NOMO-1 treated with dmso at 0.1 percent for 144 hours (cell line): ENCODE data around the gene SPNS2.

Experiments
- DNase-seq: peaks from one replicate; lab custom pipeline; 2025; ENCODE audit not compliant: unreplicated experiment; lab: John Stamatoyannopoulos, UW

Gene SPNS2

DNA sequence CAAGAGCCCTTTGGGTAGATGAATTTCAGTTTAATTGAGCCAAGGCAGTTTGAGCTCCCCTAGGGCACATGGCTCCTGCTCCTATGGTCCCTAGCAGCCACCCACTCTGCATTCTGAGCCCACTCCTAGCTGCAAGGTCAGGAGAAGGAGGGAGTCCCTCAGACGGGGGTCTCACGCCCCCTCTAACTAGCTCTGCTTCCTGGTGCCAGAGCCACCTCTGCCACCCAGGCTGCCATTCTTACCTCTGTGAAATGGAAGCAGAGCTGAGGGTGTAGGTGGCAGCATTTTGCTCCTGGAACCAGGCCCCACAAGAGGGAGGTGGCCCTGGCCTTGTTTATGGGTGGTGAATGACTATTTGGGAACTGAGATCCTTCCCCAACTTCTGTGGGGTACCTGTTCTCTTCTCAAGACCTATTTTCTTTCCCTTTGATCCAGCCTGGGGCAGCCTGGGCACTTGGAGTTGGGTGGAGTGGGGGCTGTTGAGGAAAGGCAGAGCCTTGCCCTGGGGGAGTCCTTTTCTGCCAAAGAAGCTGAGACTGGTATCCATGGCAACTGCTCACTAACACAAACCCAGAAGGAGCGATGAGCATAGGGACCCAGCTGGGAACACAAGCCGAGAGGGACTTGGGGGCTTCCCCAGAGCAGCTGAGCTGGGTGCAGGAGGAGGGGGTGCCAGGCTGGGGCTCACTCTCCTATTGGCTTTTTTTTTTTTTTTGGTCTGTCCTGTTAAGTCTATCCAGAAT, 4.8 kb downstream of the SPNS2 start:
- DNase-seq: no peak

DNA sequence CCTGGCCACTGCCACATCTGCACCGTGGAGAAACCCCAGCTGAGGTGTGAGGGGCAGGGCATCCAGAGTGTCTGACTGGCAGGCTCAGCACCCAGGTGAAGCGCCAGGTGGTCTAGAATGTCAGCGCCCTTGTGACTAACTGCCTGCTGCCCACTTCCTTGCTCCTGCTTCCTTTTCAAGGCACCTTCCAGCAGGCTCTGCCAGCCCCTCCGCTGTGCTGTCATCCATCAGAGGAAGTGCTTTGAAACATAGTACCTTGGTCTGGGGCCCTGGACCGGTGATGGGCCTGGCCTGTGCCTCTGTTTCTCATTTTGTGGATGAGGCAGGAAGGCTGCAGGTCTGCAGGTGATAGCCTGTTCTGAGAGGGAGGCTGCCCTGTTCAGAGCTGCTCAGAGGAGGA, 5.5 kb downstream of the SPNS2 start:
- DNase-seq: no peak

DNA sequence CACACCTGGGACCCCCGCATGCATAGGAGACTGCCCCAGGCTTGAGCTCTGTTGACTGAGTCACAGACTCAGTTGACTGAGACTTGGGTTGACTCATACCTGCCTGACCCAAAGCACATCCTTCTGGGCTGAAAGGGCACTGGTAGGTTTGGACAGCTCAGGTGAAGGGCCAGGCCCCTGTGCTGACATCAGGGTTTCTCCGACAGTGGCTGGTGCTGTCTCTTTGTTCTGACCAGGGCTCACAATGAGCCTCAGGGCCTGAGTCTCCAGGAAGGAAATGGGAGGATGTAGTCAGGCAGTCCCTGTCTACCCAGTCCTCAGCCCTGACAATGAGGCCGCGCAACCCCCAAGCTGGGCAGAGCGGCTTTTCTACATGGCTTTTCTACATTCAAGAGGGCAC, 6.5 kb downstream of the SPNS2 start:
- DNase-seq: no peak

DNA sequence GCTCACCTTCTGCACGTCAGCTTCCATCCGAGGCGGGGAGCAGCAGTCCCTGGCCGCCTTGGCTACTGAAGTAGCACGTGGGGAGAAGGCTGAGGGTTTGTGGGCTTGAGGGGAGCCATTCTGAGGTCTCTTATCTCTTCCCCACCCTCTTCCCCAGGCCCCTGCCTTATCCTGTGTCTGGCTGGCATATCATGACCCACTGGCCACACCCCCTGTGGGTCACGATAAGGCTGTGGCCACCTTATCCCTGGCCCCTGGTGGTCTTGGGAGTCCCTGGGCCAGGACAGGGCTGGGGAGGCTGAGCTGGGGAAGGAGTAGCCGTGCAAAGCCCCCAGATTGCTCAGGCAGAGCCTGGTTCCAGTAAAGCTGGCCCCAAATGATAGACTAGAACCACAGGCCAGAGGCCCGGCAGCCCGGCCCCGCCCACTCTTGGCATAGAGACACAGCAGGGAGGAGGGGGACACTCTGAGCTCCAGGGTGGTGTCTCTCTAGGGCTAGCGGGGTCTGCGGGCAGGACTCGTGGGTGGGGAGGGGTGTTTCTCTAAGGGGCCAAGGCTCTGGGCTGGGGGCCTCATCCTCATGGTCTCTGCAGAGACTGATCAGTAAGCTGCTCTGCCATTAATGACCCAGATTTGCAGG, 7.6 kb downstream of the SPNS2 start:
- DNase-seq: no peak

DNA sequence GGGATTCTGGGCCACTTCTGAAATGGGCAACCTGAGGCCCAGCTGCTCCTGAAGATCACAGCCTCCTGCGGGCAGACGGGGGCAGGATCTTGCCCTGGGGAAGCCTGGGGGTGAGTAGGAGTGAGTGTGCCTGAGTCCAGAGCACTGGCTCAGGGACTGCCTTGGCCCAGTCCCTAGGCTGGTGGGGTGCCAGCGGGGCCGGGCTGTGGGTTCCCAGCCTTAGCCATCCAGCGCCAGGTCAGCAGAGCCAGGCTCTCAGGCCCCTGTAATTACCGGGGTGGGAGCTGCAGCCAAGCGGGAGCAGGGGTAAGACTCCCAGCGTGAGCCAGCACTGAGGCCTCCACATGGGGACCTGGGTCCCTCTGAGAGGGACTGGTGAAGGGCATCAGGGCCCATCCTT, 8.2 kb downstream of the SPNS2 start:
- no peak for DNase-seq

DNA sequence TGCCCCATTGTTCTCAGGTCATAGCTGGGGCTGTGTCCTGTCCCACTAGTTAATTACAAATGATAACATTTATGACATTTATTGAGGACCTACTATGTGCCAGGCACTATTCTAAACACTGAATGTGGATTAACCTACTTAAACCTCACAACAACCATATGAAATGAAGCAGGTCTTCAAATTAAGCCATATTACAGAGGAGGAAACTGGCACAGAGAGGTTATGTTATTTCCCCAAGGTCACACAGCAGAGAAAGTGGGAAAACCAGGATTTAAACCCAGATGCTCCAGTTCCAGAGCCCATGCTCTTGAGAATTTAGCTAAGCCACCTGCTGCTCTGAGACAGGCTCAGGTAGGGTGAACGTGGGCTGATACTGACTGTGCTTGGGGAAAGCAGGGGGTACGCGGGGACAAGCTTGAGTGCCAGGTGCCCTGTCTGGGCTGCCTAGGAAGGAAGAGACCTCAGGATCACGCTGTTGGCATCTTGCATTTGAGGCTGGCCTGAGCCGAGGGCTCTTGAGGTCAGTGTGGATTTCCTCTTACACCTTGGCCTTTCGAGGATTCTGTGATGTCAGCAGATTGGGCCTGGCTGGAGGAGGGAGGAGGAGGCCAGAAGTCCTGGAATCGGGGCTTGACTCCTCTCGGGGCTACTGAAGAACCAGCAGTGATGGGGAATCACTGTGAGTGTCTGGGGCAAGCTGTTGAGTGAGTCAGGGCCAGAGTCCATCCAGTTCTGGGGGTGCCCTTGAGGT, 8.9 kb downstream of the SPNS2 start:
- DNase-seq: no peak

DNA sequence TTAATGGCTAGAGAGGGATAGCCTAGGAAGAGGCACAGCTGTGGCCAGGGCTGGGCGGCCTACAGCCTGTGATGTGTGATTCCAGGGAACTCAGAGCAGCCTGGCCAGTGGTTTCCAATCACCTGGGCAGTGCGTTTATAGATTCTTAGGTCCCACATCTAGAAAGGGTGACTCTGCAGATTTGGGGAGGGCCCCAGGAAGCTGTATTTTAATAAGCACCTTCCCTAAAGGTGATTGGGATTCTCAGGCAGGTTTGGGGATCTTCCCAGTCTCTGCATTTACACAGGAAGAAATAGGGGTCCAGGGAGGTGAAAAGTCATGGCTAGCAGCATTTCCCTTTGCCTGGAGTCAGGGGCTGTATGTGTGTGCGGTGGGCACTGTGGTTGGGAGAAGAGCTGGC, 9.5 kb downstream of the SPNS2 start:
- no peak for DNase-seq

DNA sequence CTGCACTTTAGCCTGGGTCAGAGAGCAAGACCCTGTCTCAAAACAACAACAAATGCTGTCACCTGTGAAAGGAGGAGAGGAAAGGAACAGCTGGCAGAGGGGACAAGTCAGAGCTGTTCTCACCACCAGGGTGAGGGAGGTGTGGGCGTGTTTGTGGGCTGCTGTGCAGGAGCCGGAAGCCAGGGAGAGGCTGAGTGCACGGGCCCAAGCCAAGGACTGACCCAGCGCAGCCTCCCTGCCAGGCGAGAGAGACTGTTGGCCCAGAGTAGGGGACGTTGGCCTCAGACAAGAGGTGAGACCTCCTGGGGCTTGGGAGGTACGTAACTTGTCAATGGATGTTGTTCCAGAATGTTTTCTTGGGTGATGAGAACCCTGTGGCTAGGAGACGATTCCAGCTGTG, 10.7 kb downstream of the SPNS2 start:
- no peak for DNase-seq

DNA sequence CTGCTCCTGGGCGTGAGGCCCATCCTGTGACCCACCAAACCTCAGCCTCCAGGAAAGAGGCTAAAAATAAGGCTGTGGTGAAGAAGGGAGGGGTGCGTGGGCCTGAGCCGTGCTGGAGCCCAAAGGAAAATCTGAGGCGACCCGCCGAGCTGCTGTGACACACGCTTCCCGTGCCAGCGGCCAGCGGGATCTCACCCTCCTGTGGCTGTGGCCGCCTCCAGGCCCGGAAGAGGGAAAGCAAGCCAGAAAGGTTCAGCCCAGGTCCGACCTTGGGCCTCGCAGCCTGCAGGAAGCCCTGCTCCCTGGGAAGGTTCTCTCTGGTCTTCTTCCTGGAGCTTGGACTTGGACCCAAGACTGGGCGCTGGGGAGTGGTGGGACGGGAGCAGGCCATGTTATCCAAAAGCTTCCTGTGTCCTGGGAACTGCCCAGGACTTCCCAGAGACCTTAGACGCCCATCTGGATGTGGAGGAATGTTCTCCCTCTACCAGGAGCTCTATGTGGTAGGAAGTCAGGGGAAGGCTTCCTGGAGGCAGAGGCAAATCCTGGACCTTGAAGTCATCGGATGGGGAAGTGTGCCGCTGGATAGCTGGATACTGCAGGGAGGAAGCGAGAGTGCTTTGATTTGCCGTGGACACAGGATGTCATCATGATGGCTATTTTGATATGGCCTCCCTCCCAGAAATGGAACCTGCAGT, 11.4 kb downstream of the SPNS2 start:
- DNase-seq: no peak

DNA sequence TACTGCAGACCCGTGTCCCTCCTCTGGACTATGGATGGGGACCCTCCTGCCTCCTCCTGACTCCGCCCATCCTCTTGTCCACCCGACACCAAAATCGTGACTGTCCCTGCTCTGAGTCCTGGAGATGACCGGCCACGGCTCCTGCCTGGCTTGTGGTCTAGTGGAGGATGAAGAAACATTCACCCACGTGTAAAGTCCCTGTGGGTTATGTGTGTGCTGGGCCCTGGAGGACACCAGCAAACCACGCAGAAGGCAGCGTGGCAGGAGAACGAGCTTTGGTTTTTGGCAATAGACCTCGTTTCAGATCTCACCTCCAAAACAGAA, 11.9 kb downstream of the SPNS2 start:
- no peak for DNase-seq

DNA sequence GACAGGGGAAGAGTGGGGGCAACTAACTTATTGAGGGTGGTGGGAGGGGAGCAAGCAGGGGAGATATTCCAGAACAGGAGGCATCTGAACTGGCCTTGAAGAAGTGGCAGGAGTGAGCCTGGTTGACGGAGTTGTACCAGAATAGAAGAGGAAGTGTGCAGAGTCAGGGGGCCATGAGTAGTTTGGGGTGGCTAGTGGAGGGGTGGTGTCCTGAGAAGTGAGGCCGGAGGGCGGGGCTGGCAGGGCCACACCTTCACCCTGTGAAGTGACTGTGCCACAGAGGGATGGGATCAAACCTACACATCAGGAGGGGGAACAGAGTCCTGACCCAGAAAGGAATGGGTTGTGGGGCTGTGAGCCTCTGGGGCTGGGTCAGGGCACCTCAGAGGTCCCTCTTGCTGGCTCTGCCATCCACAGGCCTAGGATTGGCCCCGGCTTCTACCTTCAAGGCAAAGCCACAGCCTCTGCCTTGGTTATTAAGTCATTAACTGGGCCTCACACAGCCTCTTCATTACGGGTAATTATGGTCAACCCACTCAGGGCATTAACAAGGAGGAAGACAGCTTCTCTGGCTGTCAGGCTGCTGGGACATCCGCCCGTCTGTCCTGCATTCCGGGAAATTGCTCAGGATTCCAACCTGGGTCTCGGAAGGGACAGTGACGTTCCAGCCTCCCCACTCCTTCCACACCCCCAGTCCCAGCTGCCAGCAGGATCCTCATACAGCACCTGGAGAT, 12.7 kb downstream of the SPNS2 start:
- DNase-seq: peak; percentile 58

DNA sequence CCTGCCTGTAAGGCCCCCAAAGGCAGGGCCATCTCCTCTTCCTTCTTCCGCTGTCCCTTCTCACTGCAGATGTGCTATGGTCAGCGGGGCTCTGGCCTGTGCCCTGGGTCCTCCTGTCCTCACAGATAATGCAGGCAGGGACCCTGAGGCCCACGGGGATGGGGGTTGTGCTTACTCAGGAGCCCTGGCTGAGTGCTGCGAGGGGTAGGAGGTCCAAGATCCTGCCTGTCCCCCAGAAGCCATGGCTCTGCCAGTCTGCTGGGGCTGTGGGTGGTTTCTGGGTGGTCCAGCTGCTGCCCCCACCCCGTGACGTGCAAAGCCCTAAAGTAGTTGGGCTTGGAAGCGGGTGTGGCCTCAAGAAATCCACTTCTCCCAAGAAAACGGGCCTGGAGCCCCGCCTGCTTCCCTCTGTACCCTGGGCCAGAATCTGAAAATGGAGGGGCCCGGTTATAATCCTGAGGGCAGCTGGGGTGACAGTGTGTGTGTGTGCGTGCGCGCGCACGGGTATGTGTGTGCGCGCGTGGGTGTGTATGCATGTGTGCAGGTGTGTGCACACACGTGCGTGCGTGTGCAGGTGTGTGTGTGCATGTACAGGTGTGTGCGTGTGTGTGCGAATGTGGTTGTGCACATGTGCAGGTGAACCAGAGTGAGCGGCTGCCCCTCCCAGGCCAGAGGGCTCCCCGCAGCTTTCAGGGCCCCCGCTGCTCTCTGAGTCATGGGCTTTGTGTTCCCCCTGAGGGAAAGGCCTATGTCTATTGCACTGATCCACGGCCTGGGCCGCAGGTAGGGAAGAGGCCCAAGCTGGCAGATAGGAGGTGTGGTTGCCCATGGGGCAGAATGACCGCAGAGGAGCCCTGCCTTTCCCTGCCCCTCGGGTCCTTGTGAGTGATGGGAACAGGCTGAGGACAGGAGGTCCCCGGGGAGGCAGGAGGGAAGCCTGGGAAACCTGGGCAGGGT, 13.8 kb downstream of the SPNS2 start:
- DNase-seq: no peak

DNA sequence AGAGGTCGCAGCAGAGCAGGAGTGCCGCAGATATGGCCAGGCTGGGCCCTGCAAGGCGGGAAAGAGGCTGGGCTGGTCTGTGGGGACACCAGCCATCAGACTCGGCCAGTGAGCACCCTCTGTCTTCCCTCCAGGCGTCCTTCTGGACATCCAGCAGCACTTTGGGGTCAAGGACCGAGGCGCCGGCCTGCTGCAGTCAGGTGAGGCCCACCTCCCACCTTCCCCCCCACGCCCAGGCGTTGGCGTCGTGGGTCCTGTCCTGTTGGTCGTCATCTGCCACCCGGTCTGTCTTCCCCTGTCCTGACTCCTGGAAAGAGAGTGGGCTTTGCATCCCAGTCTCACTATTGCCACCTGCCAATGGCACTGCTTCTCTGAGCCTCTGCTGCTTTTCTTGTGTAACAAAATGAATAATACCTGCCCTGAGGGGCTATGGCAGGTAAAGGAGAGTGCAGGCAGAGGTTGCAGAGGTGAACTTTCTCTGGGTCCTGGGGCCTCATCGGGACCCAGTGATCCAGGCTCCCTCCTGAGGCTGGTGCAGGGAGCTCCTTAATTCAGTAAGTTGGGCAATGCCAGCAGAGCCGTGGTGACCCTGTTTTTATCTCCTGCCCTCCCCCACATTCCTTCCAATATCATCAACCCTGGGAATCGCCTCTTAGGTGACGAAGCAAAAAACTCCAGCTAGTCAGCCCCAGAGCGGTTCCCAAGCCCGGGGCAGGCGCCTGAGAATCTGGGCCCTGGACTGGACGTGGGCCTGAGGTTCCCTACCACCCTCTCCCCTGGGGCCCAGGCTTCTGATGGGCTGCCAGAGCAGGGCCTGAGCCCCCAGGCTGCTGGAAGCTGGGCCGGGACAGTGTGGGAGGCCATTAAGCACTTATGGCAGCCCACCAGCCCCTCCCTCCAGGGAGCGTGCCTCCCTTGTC, 14.7 kb downstream of the SPNS2 start:
- no peak for DNase-seq

DNA sequence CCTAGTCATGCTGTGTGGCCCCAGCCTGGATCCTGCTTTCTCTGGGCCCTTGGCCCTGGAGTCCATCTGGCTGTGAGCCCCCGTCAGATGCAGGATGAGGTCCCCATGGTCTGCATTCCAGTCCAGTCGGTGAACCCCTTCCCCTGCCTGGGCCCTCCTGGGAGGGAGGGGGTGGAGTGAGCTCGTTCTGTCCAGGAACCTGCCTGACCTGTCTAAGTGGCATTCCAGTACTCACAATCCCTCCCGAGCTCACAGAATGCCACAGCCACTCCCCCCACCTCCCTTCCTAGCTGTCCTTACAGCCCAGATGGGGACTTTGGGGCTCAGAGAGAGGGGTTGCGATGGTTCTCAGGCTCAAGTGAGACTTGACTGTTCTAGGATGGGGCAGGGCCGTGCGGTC, 15.5 kb downstream of the SPNS2 start:
- no peak for DNase-seq

DNA sequence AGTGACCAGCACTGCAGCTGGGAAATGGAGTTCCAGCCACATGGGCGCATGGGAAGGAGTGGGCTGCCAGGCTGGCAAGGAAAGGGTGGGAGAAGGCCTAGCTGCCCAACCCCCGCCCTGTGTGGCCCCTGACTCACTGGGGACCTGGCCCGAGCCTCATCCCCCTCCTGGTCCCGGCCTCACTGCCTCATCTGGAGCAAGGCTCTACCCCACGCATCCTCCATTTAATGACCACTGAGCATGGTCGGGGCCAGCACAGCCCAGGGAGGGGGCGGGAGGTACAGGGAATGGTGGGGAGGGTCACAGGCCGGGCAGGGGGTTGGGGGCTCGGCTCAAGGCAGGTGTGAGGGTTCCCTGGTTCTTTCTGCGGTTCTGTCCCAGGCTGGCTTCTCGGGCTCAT, 16.1 kb downstream of the SPNS2 start:
- no peak for DNase-seq

DNA sequence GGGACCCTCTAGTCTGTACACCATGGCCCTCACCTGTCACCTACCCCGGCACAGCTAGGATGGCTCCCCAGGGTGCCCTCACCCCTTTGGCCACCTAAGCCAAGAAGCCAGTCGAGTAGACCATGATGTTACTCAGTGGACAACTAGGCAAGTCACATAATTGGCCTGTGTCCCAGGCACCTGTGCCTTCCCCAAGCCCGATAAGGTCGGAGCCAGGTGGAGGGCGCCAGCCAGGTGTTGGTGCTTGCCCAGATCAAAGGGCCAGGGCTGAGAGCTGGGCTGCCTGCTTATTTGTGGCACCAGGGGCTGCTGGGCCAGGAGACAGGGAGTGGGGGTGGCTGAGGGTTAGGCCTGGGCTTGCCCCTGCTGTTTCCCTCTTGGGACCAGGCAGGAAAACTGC, 16.8 kb downstream of the SPNS2 start:
- no peak for DNase-seq

DNA sequence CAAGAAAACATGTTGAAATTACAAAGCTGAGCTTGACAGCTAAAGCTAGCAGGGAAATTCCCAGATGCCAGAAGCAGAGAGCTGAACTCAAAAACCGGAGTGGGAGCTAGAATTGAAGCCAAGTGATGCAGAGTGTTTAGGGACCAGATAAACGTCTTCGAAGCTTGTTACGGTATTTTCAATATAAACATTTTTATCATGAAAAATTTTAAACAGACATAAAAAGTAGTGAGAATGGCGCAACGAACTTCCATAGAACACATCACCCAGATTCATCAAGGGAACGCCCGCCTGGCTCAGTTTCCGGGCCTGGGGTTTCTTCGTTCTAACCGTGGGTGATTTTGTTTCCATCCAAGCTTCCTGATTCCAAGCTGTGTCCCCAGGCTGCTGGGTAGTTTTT, 18.1 kb downstream of the SPNS2 start:
- DNase-seq: no peak

DNA sequence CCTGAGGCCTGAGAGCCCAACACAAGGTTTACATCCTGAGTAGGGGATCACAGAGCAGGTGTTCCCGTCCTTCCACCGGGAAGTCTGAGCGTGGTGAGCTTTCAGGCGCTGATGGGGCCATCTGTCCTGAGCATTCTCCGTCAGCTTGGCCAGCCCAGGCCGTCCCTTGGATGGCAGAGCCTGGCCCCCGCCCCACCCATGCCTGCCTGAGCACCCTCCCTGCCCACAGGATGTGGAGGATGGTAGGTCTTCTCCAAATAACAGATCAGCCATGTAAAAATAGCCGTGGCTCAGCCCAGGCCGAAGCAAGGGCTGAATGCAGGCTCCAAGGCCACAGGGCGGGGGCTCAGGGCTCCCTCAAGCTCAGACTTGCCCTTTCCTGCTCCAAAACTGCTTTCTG, 20.2 kb downstream of the SPNS2 start:
- DNase-seq: no peak

DNA sequence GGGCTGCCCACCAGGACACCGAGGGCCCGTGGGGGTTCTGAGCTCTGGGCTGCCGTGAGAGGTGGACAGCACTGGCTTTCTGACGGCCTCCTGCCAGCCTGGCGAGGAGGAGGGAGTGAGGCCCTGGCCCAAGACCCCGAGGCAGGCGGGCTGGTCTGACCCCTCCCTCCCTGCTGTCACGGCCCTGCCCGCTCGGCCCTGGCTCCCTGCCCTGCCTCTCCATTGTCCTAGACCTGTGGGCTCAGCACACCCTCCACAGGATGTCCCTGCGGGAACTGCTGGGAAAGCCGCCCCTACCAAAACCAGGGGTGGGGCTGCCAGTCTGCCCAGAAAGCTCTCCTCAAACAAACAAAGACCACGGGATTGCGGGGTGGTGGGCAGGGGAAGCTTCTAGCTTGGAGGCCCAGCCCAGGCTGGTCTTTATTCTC, 20.7 kb downstream of the SPNS2 start:
- DNase-seq: no peak
